Peyer's patch (tissue), 4 donors: ENCODE data around the gene PCBP3.

ENCODE experiments used
- CTCF ChIP-seq, 6 experiments: fragments of 450-650 bp in 4 of 6; fragments of 200-600 bp in 2 of 6; sonication (generic) in 1 of 6; IDR thresholded peaks; one replicate each; pipeline ENCODE4 v1.5.1; 2017 to 2019; ENCODE audit warnings: antibody characterized with exemption in 6 of 6, mild to moderate bottlenecking in 3 of 6, moderate library complexity in 1 of 6
- POLR2A ChIP-seq, 2 donors: fragments of 450-650 bp; IDR thresholded peaks; one replicate each; pipeline ENCODE4 v1.5.1; 2017; ENCODE audit warnings: antibody characterized with exemption in 2 of 2, mild to moderate bottlenecking in 2 of 2, moderate library complexity in 2 of 2

DNA sequence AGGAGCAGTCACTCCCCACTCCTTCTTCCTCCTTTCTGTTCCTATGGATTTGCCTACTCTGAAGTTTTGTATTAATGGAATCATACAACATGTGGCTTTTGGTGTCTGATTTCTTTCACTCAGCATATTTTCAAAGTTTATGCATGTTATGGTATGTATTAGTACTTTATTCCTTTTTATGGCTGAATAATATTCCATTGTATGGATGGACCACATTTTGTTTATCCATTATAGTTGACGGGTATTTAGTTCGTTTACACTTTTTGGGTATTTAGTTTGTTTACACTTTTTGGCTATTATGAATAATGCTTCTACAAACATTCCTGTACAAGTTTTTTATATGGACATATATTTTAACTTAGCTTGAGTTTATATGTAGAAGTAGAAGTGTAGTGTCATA is 113.1 kb downstream of the PCBP3 start:
- no peak for TF ChIP-seq CTCF (IDR thresholded peaks at IDR 0.05)
- no peak for TF ChIP-seq POLR2A (IDR thresholded peaks at IDR 0.05)
